HG03342 (cell line): ENCODE measurements around the gene ALKBH3.

Experiments
- ATAC-seq: cut with Tn5 transposase; IDR thresholded peaks from one replicate; pipeline ENCODE4 v1.9.1; 2021; ENCODE audit warnings: mild to moderate bottlenecking, moderate library complexity; ENCODE audit not compliant: unreplicated experiment

The ALKBH3 gene

DNA sequence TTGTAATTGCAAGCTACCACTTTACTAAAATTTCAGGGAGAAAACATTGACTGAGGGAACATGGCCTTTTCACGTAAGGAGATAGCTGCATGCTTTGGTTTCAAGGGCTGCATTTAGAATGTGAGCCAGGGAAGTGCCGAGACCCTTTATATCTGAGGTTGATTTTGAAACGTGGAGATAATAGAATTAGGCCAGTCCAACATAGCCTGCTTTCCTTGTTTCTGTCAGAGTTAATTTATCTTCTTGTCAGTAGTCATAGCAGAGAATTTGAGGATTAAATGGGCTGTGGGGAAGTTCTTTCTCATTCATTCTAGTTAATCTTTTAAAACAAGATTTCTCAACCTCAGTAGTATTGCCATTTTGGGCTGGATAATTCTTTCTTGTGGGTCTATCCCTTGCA lies 12.2 kb downstream of the ALKBH3 start:
- no peak for ATAC-seq

DNA sequence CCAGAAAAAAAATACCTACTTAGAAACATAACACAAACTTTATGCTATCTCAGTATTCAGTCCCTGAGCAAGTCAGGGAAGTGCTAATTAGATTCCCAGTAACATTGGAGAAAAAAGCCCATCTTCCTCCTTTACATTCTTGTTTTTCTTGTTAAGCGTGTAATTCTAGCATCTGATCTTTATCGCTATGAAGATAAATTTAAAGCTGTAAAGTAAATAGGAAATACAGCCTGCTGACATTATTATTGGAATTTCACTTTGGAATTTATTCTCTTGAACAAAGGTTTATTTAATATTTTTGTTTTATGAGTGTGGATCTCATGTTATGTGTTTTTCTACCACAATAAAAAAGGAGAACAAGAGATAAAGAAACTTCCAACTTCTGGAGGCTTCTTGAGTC lies 13.9 kb downstream of the ALKBH3 start:
- ATAC-seq: no peak

DNA sequence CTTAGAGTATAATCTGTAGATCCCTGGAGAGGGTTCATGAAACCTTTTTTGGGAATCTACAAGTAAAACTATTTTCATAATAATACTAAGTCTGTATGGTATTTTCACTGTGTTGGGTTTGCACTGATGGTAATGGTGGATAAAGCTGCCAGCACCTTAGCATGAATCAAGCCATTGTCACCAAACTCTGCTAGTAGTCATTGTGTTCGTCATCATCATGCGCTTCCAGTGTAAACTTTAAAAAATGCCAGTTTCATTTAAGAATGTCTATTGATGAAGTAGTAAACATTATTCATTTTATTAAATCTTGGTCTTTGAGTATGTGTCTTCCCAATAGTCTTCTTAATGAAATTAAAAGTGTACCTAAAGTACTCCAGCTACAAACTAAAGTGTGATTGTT lies 15.0 kb downstream of the ALKBH3 start:
- ATAC-seq: no peak

DNA sequence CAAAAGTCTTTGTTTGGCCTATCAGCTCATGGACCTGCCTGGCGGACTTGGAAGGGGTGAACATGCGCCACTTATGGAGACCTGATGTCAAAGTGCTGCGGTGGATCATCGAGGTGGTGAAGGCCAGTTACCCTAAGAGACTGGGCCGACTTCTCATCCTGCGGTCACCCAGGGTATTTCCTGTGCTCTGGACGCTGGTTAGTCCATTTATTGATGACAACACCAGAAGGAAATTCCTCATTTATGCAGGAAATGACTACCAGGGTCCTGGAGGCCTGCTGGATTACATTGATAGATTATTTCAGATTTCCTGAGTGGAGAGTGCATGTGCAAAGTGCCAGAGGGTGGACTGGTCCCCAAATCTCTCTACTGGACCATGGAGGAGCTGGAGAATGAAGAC lies 17.9 kb downstream of the ALKBH3 start:
- no peak for ATAC-seq

DNA sequence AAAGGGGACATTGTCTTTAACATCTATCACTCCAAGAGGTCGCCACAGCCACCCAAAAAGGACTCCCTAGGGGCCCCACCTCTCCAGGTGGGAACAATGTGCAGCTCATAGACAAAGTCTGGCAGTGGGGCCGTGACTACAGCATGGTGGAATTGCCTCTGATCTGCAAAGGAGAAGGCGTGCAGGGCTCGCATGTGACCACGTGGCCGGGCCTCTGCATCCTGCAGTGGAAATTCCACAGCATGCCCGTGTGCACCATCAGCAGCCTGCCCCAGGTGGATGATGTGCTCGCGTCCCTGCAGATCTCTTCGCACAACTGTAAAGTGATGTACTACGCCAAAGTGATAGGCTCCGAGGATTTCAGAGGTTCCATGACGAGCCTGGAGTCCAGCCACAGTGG lies 18.5 kb downstream of the ALKBH3 start:
- ATAC-seq: no peak

DNA sequence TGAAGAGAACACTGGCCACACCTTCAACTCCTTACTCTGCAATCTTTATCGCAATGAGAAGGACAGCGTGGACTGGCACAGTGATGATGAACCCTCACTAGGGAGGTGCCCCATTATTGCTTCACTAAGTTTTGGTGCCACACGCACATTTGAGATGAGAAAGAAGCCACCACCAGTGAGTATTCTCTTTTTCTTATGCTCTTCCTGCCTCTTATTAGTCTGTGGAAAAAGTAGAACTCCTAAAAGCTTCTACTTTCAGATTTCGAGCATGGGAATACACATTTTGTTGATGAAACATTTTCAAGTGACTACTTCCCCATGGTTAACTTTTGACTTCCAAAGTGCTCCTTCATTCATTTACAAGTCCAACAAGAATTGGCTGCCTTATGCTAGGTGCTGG lies 20.9 kb downstream of the ALKBH3 start:
- no peak for ATAC-seq

DNA sequence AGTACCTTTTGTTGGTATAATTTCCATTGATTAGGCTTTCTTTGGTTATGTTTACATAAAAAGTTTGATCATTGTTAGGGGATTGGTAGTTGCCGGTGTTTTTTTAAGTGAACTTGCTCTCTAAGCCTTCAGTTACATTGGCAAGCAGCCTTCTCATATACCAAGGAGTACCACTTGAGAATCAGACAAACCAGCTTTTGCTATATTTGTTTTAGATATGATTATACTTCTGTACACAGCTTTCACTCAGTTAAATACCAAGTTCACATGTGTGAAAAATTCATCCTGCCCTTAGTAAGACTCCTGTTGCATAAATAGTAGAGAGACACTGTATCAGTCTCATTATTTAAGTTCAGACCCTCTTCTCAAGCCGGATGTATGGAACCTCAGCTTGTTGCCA lies 22.4 kb downstream of the ALKBH3 start:
- ATAC-seq: no peak

DNA sequence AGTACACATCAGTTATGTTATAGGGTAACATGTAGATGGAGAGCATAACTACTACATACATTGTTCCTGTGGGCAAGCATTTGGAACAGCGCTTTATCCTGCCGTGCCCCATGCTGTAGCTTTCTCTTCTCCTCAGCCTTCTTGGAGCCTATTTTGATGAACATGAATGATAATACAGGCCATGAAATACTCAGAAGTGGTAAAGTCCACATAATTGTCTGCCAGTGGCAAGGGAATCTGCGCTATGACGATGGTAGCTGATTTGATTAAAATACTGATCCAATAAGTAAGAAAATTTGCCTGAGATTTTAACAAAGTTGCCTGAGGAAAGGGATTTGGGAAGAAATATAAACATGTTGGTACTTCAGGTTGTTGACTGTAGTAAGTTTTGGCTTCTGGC lies 23.3 kb downstream of the ALKBH3 start:
- no peak for ATAC-seq

DNA sequence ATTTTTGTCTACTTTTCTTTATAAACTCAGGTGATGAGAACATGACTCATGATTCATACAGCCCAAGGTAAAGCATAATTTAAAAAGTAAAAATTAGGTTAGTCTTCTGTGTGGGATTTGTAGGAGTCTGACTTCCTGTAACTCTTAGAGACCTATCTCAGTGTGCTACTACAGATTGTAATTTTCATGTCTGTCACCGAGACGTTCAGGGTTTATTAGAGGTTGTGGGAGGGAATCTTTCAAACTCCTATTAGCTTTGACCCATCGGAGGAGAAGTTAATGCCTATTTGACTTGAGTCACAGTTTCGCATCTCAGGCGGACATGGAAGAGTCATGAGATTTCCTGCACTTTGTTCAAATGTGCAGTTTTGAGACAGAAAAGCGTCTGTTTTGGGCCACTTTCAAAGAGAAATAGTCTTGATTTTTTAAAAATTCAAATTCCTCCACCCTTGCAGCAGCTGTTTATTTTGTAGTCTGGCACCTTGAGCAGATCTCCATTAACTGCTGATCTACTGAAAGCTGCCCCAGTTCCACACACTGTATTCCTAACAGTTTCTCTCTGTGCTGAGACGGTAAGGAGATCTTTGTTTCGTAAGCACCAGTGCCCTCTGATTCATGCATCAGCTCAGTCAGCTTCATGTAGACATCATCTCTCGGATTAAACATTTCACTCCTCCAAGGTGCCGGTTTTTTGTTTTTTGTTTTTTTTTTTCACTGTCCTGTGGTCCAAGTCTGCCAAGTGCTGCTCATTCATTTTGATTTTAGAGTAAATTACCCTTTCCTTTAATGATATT lies 24.3 kb downstream of the ALKBH3 start:
- no peak for ATAC-seq

DNA sequence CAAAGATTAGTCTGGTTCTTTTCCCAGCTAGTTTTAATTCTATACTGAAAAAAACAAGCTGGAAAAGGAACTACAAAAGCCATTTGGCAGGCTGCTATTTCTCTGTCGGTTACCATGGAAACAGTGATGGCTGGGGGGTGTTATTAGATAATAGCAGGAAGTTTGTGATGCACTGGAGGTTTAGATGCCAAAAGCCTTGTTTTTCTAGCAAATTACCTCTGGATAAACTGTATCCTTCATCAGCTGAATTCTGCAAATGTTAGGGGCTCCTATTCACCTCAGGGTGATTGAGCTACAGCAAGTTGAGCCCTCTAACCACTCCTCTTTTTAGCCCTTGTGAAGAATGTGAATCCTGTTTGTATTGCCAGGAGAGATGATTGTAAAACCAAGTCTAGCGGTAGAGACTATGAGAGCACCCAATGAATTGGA lies 25.2 kb downstream of the ALKBH3 start:
- no peak for ATAC-seq

DNA sequence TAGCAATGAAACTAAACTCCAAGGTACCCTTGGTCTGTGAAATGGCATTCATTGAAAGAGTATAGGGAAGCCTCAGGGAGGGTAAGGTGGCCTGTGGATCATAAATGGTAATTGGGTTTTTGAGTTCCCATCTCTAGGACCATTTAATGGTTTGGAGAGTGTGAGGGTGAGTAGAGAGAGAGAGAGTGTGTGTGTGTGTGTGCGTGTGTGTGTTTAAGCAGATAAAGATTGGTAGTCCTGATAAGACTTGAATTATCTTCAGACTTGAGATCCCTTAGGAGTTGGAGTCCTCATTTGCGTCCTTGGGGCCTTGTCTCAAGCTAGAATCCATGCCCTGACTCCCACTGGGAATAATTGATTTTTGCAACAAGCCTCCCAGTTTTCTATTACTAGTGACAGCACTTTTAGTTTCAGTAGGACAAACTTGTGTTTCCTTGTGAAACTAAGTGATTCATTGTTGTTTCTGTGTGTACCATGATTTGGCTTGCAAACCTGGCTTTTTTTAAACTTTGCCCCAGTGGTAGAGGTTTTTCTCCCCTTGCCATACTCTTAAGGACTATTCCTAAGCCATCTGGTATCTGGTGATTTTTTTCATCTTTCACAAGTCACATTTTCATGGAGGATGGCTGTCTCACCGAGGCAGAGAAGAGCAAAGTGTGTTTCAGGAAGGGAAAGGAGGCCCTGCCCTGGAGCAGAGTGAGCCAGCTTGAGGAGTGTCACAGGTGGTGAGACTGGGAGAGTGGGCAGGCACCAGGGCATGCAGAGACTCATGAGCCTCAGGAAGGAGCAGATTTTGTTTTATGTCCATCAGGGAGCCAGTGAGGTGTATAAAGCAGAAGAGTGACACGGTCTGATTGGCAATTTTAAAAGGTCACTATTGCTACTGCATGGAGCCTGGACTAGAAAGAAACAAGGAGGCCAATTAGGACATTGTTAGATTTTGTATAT lies 26.7 kb downstream of the ALKBH3 start:
- peak; percentile 72 for ATAC-seq

DNA sequence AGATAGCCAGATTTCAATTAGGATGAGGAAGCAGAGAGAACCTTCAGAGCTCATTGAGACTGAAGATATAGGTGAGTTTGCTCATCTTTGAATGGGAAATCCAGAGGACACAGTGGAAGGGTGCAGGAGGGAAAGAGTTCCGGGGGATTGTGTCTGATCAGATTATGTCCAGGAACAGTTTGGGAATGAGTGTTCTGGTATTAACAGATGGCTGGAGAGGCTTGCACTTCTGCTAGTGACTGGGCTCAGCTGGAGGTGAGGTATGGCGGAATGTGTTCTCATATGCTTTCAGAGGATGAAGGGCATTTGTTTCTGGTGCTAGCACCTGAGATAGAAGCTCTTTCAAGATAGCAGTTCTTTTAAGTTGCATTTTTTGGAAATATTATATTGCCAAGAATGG lies 27.6 kb downstream of the ALKBH3 start:
- no peak for ATAC-seq

DNA sequence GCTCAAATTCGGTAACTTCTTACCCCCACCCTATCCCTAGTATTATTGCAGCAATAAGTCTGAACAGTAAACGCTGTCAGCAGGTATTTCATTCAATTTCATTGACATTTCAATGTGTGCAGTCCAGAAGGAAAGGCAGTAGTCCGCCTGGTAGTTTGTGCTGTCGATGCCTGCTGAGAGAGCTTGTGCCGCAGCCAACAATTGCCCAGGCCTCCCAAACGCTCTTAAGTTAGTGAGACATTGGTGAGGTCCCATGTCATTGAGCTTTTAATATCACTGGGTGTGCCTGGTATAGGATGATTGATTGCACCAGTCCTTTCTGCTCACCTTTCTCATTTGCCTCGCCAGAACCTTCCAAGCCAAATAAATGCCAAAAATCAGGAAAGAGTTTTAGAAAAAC lies 28.1 kb downstream of the ALKBH3 start:
- no peak for ATAC-seq

DNA sequence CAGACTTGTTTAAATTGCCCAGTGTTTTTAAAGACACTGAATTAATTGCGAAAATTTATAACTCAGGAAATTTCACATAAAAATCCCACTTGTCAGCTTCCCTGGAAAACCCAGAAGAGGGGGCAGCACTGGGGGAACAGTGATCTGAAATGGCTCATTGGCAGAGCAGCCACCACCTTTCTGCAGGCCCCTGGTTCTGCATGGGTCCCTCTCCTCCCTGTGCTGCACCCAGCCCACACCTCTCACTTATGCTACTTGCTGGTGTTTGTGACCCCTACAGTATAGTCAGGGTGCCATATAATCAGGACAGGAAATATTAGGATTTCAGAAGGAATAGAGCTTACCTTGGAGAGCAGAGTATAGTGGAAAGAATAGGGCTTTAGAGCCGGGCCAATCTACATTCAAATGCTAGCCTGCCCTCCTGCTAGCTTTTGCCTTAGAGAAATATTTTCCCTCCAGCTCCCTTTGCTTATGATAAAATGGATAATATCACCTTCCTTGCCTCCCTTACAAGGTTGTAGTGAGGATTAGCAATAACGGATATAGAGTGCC lies 33.3 kb downstream of the ALKBH3 start:
- ATAC-seq: no peak

DNA sequence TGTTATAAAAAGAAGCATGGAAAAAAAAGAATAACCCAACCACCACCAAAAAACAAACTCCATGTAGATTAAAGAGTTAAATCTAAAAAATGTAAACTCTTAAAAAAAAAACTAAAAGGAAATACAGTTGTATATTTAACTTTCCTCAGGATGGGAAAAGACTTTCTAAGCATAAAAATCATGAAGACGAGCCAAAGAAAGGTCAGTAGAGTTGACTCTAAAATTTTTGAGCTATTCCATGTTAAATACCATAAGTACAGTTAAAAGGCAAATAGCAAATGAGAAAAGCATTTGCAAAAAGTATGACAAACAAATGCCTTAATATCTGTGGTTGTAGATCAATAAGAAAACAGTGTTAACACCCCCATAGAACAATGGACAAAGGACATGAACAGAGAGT lies 33.8 kb downstream of the ALKBH3 start:
- no peak for ATAC-seq

DNA sequence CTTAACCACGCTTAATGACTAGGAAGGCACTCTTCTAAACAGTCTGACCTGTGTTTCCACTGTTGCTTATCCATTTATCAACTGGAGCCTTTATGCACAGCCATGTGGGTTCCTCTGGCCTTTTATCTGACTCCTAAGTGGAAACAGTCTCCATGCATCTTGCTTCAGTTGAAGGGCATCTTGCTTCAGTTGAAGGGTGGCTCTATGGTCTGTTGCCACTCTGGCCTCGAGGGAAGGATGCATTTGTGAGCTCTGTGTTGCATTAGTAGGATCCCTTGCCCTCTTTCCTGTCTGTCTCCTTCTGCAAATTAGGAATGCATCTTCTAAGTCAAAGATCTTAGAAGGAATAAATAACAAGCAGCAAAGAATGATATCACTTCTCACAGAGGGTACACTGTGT lies 36.0 kb downstream of the ALKBH3 start:
- no peak for ATAC-seq

DNA sequence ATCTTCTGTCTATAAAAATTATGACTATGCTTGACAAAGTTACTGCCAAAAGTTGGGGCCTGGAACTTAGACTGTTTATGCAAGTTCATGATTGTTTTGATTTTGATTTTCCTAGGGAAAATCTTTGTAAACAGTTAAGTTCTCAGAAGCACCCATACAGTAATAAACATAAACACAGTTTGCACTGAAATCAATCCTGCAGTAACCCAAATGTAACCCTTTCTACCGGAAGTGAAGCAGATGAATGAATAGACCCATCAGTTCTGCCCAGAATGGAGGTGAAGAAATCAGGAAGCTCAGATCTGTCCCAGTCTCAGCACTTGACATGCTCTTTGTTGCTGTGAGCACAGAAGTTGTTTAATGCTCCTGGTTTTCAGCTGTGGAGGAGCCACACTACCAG lies 37.2 kb downstream of the ALKBH3 start:
- ATAC-seq: no peak

DNA sequence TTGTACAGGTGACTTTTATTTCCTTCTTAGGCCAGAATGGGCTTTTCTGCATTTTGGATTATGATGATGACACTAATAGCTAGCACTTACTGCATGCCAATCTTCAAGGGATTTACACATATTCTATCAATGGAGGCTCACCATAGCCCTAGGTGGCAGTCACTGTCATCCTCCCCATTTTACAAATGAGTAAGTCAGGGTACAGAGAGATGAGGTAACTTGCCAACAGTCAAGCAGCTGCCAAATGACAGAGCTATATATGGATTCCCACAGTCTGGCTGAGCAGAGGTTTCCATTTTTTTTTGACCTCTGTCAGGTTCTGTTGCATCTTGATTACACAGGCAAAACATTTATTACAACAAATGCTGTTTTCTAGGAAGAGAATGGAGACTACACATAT lies 38.0 kb downstream of the ALKBH3 start:
- no peak for ATAC-seq

DNA sequence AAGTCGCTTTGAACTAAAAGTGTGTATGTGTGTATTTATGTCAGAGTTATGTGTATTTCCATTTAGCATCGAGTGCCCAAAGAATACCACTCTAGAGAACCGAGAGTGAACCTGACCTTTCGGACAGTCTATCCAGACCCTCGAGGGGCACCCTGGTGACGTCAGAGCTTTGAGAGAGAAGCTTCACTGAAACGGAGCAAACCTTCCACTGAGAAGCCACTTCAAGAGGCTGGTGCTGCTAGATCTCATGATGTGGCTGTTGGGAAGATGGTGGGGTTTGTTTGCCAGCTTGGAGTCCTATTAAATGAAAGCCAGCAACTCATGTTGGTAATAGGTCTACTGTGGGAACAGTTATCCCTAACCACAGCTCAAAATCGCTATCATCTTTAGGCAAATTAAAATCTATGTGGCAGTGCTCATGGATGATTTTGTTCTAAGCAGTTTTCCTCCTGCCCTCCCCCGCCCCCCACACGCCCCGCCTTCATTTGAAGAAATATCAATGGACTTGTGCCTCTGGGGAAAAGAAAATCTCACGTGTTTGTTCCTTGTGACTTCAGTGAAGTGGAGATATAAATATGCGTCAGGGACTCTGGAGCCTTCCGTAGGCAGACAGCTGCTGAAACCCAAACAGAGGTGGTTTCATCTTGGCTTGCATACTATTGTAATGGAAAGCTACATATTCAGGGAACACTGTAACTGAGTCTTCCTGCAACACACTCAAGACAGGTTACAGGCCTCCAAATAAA lies 39.4 kb downstream of the ALKBH3 start:
- no peak for ATAC-seq

DNA sequence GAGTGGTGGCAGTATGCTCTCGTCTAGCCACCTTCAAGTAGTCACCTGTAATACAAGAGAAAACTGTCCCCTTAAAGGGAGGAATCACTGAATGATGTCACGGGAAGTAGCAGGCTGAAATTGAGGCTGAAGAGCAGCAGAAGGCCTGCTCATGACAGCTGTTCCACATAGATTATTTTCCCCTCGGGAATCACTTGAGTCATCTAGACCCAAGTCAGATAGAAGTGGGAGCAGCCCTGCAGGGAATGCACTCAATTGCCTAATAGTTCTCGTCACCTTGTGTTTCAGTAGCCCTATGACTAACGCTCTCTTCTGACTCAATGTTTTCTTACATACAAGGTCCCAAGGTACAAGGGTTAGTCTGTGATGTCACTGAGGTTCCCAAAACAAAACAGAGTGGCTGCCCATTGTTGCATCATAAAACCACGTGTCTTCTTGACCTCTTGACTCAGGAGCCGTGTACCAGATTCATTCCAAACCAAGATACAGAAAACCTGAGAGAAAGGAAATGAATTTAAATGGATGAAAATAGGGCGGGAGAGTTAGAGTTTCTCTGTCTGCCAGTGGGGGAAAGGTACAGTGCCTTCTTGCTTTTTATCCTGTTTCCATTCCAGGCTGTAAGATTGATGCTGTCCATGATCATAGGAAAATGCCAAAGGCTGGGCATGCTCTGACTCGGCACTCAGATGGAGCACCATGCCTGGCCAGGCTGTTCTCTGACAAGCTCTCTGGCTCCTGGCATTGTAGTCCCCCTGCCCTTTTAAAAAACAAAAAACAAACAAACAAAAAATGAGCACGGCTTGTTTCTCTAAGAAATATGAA lies 40.2 kb downstream of the ALKBH3 start:
- ATAC-seq: peak; percentile 79
